Suprapubic skin (tissue), 3 donors: Measurements from ENCODE around the gene SSTR1.

Experiments used
- CTCF ChIP-seq, 2 donors: fragments of 200-600 bp in 1 of 2; fragments of 450-650 bp in 1 of 2; sonication (generic) in 1 of 2; IDR thresholded peaks; one replicate each; pipeline ENCODE4 v1.5.1; 2016 to 2019; ENCODE audit warnings: antibody characterized with exemption in 2 of 2, mild to moderate bottlenecking in 1 of 2, moderate library complexity in 1 of 2
- EP300 ChIP-seq: sonication (generic); formaldehyde crosslinking; IDR thresholded peaks from one replicate; pipeline ENCODE4 v1.6.1; 2017; ENCODE audit warnings: antibody characterized with exemption

- TF ChIP-seq CTCF (IDR thresholded peaks at IDR 0.05) (no peak), EP300 (no peak)
Measured at GRCh38 chr14:38208618-38209562, 1.2 kb downstream of the SSTR1 start.
